Glomerular endothelial cell (primary cell): Measurements from ENCODE around the gene RNF180. TPM values are rescaled to one million over a fixed set of nuclear protein-coding genes. Genes with fewer than 3 reads are reported as not detected.
A peak's percentile ranks its signal among the peaks of the same experiment; 100 is the strongest.
"Not testable (repeated sequence)": the region's sequence is repeated elsewhere in the genome, so short reads cannot be mapped to it uniquely, and the experiment has no call there.

ENCODE experiments used
- DNase-seq: peaks from one replicate; pipeline ENCODE4 v3.0.0-alpha.2; 2011; ENCODE audit warnings: low read depth, low spot score; ENCODE audit errors: extremely low read depth
- total RNA-seq: library from RNA; depleted of rRNA; stranded (reverse); fragments of >200 nt; gene quantifications from 2 replicates; pipeline ENCODE4 v1.2.3, GENCODE V29; 2015

RNF180 gene
- total RNA-seq, 1 donor from 2014 or later, result 10.3 TPM

- DNase-seq, result no peak
Measured at GRCh38 chr5:64341340-64341739, 175.7 kb downstream of the RNF180 start.

- DNase-seq, result no peak
Measured at GRCh38 chr5:64344501-64344900, 178.9 kb downstream of the RNF180 start.

- no peak for DNase-seq
Measured at GRCh38 chr5:64347309-64347708, 181.7 kb downstream of the RNF180 start.

- no peak for DNase-seq
Measured at GRCh38 chr5:64364426-64364825, 198.8 kb downstream of the RNF180 start.

- peak; percentile 20 for DNase-seq
Measured at GRCh38 chr5:64384765-64385164, 219.1 kb downstream of the RNF180 start.

- DNase-seq, result no peak
Measured at GRCh38 chr5:64397552-64397951, 231.9 kb downstream of the RNF180 start.

GRCh38 chr5:64398735-64399134 is 233.1 kb downstream of the RNF180 start:
- DNase-seq, result not testable (repeated sequence)

- not testable (repeated sequence) for DNase-seq
Measured at GRCh38 chr5:64407103-64407825, 241.6 kb downstream of the RNF180 start.

- no peak for DNase-seq
Measured at GRCh38 chr5:64417390-64417789, 251.7 kb downstream of the RNF180 start.

- DNase-seq, result no peak
Measured at GRCh38 chr5:64418013-64418412, 252.4 kb downstream of the RNF180 start.

Other genes with a start within 250 kb of the RNF180 start
- not detected in 2 replicates for gene HTR1A, start 203.4 kb upstream of the RNF180 start, total RNA-seq